Left ventricle myocardium inferior (tissue), 1 donor: Measurements from ENCODE around the gene EXO1. TPM values are rescaled to one million over a fixed set of nuclear protein-coding genes. Genes with fewer than 3 reads are reported as not detected.

ENCODE experiments used
- DNase-seq: peaks from one replicate; pipeline ENCODE4 v3.0.0-alpha.2; 2020
- H3K27ac ChIP-seq: fragments of 200-600 bp; replicated peaks from 2 replicates; pipeline ENCODE4 v1.8.0; 2021
- H3K27me3 ChIP-seq: fragments of 200-600 bp; 2 replicates; pipeline ENCODE4 v1.8.0; 2021; ENCODE audit warnings: low read depth
- H3K36me3 ChIP-seq: fragments of 200-600 bp; 2 replicates; pipeline ENCODE4 v1.8.0; 2021
- H3K4me1 ChIP-seq: fragments of 200-600 bp; 2 replicates; pipeline ENCODE4 v1.8.0; 2021
- H3K4me3 ChIP-seq: fragments of 200-600 bp; 2 replicates; pipeline ENCODE4 v1.8.0; 2021; ENCODE audit warnings: mild to moderate bottlenecking, moderate library complexity
- H3K9me3 ChIP-seq: fragments of 200-600 bp; replicated peaks from 2 replicates; pipeline ENCODE4 v1.8.0; 2021
- CTCF ChIP-seq: fragments of 200-600 bp; IDR thresholded peaks from 2 replicates; pipeline ENCODE4 v1.8.0; 2021; ENCODE audit warnings: antibody characterized with exemption, mild to moderate bottlenecking, borderline replicate concordance
- intact Hi-C: fragments of 100-400 bp; cut with micrococcal nuclease; formaldehyde crosslinking; loops from one replicate; pipeline ENCODE4 v1.11.0; 2022
- total RNA-seq: library from RNA; stranded (reverse); fragmentation: NEBNext Ultra II Directional; extraction: Animal tissue kit (Norgen Biotek cat#: 25700); gene quantifications from one replicate; pipeline ENCODE4 v1.2.1, GENCODE V29; 2021
- donor health status: DM: no; HTN: yes; CAD: no; lungs with severe emphysema.

The EXO1 gene
- total RNA-seq, 1 donor from 2014 or later, result 0.44 TPM

- H3K9me3 ChIP-seq, result no peaks in the 10 kb centered on the region
- no peak overlapping the region for H3K4me3 ChIP-seq
- H3K36me3 ChIP-seq, result no peaks in the 10 kb centered on the region
- no peak overlapping the region for H3K27ac ChIP-seq
- H3K4me1 ChIP-seq, result no peaks in the 10 kb centered on the region
- TF ChIP-seq CTCF, result no peak
- H3K27me3 ChIP-seq, result no peaks in the 10 kb centered on the region
- intact Hi-C loops, result no loop called here
- no peak for DNase-seq
Measured at GRCh38 chr1:241900381-241900780, 52.4 kb downstream of the EXO1 start.

- H3K9me3 ChIP-seq, result no peaks in the 10 kb centered on the region
- H3K27me3 ChIP-seq, result no peaks in the 10 kb centered on the region
- no peaks in the 10 kb centered on the region for H3K36me3 ChIP-seq
- no peaks in the 10 kb centered on the region for H3K4me1 ChIP-seq
- H3K27ac ChIP-seq, result no peak overlapping the region
- DNase-seq, result no peak
- no peak for TF ChIP-seq CTCF
- H3K4me3 ChIP-seq, result no peak overlapping the region
- intact Hi-C loops, result no loop called here
Measured at GRCh38 chr1:241902391-241903065, 54.5 kb downstream of the EXO1 start.

GRCh38 chr1:241916196-241916595 is 68.2 kb downstream of the EXO1 start:
- H3K4me1 ChIP-seq, result no peaks in the 10 kb centered on the region
- no peaks in the 10 kb centered on the region for H3K27me3 ChIP-seq
- no peak for DNase-seq
- no peaks in the 10 kb centered on the region for H3K36me3 ChIP-seq
- TF ChIP-seq CTCF, result no peak
- intact Hi-C loops, result no loop called here
- H3K9me3 ChIP-seq, result peaks cover 6% of the 10 kb centered on the region
- no peak overlapping the region for H3K4me3 ChIP-seq
- H3K27ac ChIP-seq, result no peak overlapping the region

- Histone ChIP-seq H3K4me1 (no peaks in the 10 kb centered on the region), H3K4me3 (no peak overlapping the region), H3K27ac (no peak overlapping the region), H3K27me3 (no peaks in the 10 kb centered on the region), H3K36me3 (no peaks in the 10 kb centered on the region), H3K9me3 (peaks cover 6% of the 10 kb centered on the region)
- intact Hi-C loops, result no loop called here
- no peak for TF ChIP-seq CTCF
- no peak for DNase-seq
Measured at GRCh38 chr1:241917487-241917886, 69.5 kb downstream of the EXO1 start.

- Histone ChIP-seq H3K9me3 (peaks cover 6% of the 10 kb centered on the region), H3K4me1 (no peaks in the 10 kb centered on the region), H3K27ac (no peak overlapping the region), H3K27me3 (no peaks in the 10 kb centered on the region), H3K4me3 (no peak overlapping the region), H3K36me3 (no peaks in the 10 kb centered on the region)
- no peak for DNase-seq
- TF ChIP-seq CTCF, result no peak
- intact Hi-C loops, result no loop called here
Measured at GRCh38 chr1:241918879-241919278, 70.9 kb downstream of the EXO1 start.
